Smooth muscle cell of the brain vasculature (primary cell): Measurements from ENCODE around the gene TNS1.

ENCODE experiments used
- DNase-seq: peaks from one replicate; pipeline ENCODE4 v3.0.0-alpha.2; 2012; ENCODE audit warnings: low read depth, low spot score

Gene TNS1

DNA sequence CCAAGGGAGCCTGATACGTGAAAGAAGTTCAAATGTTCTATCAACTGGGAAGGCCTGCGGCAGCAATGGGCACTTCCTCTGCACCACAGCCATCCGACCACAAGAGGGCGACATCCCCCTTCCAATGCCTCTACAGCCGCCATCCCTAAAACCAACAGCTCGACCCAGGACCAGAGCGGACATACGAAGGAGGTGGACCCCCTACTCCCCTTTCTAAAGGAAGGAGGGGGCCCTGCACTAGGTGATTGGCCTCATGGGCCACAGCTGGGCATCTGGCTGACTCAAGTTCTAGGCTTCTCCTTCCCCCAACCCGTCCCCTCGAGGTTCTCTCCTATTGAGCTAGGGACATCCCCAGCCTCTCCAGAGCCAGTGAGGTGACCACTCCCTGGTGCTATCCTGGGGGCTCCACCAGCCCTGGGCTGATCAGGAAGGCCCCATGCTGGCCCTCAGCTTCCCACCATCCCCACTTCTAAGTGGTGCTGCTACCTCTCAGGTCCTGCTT is 217.2 kb downstream of the TNS1 start:
- peak; percentile 23 for DNase-seq

DNA sequence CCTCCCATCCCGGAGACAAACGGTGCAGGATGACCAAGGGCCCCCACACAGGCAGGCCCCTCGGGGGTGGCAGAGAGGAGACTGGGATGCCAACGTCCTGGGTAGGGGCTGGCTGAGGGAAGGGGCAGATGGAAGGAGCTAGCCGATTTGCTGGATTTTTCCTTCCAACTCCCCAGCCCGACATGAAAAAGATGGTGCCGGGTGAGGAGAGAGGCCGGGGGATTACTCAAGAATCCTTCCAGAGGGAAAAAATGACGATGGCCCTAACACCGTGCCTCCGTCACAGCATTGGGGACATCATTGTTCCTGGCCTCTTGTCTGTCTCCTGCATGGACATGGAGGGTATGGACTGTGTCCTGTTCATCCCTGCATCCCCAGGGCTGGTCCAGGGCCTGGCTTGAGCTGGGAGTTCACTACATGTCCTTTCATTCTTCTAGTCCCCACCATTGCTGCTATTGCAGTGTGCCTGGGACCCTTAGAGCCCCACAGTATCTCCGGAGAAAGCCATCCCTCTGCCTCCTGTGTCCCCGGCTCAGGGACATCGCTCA is 217.7 kb downstream of the TNS1 start:
- no peak for DNase-seq

- no peak for DNase-seq
Observed at GRCh38 chr2:217783243-217783642, 219.6 kb downstream of the TNS1 start.

DNA sequence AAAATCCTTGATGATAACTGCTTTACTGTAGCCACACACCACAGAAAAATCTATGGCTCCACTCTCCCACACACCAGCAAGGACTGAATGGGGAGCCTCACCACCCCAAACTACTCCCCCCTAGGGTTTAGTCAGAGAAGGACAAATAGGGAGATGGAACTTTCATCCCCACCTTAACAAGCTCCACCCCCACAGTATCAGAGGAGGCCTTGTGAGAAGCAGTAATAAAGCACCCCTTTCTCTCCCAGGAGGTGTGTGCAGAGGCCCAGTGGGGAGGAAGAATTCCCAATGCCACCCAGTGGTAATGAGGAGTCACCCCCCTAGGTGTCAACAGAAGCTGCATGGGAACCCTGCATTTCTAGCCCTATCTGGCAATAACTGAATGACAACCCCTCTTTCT is 224.9 kb downstream of the TNS1 start:
- no peak for DNase-seq

DNA sequence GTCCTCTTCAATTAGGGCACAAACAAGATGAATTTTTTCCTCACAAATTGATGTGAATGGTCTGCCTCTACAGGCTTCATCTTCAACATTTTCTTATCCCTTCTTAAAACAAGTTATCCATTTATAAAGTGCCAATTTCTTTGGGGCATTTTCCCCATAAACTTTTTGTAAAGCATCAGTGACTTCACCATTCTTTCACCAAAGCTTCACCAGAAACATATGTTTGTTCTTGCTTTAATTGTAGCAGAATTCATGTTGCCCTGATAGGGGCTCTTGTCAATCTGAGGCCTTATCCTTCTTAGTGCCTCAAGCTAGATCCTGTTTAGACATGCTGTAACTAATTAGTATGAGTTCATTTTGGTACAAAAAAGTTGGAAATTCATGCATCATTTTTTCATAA is 226.2 kb downstream of the TNS1 start:
- DNase-seq: no peak

DNA sequence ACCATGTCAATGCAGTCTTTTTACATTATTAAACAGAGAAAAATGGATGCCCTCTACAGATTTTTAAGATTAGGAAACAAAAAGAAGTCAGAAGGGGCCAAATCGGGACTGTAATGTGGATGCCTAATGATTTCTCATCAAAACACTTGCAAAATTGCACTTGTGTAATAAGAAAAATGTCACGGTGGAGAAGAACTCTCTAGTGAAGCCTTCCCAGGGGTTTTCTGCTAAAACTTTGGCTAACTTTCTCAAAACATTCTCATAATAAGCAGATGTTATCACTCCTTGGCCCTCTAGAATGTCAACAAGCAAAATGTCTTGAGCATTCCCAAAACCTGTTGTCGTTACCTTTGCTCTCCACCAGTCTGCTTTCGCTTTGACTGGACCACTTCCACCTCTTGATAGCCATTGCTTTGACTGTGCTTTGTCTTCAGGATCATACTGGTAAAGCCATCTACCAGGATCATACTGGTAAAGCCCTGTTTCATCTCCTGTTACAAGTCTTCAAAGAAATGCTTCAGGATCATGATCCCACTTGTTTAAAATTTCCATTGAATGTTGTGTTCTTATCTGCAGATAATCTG is 226.8 kb downstream of the TNS1 start:
- DNase-seq: no peak

DNA sequence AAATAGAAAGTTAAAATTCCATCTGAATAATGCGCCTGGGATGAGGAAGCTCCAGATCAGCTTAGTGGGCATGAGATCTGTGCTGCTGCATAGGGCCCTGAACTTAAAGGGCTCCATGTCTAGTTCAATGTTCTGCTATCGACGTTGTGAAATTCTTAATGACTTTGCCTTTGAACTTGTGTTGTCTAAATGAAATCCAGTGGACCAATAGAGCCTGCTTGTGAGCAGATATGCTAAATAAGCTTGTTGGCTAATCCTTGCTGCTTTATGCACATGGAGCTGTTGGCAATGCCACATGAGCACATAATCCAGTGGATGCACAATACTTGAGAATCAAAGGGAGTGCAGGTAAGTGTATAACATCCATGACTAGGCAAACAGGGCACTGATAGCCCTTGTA is 228.6 kb downstream of the TNS1 start:
- DNase-seq: no peak

DNA sequence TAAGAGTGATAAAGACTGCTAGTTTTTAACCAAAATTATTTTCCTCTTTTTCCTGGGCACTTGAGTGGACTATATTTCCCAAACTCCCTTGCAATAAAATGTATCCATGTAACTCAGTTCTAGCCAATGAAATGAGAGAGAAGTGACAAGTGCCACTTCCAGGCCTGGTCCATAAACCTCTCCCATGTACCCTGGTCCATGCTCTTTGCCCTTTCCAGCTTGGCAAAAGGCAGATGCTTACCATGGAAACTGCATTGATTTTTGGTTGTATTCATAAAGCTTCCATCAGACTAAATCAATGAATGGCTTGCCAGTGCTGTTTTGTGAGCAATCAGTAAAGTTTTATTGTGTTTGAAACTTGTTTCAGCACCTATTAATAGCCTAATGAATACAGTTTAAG is 229.3 kb downstream of the TNS1 start:
- no peak for DNase-seq

DNA sequence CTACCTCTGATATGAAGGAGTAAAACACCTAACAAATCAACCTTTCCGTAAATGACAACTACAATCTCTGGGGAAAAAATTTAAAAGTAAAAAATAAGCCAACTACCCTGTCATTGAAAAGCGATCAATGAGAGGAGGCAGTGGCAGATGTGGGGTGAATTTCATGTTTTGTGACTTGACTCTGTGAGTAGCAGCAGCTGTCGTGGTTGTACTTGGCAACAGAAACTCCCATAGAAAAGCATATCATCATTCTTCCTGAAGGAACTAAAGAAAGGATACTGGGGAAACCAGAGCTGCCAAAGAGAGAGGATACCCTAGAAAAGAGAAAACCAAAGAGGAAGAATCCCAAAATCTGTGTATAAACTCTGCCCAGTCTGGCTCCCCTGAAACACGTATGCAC is 236.4 kb downstream of the TNS1 start:
- no peak for DNase-seq

GRCh38 chr2:217761645-217762277 is 241.0 kb downstream of the TNS1 start:
- DNase-seq: no peak

- DNase-seq: no peak
Observed at GRCh38 chr2:217759991-217760390, 242.8 kb downstream of the TNS1 start.

DNA sequence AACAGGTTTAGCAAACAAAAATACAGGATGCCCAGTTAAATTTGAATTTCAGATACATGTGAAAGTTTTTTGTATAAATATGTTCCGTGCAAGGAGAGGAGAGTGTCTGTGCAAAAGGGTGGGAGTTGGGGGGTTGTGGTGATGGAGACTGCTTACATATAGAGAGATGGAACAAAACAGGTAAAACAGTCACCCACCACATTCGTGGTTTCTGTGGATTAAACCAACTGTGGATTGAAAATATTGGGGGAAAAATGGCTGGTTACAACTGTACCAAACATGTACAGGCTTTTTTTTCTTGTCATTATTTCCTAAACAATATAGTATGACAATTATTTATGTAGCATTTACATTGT is 245.7 kb downstream of the TNS1 start:
- DNase-seq: no peak

DNA sequence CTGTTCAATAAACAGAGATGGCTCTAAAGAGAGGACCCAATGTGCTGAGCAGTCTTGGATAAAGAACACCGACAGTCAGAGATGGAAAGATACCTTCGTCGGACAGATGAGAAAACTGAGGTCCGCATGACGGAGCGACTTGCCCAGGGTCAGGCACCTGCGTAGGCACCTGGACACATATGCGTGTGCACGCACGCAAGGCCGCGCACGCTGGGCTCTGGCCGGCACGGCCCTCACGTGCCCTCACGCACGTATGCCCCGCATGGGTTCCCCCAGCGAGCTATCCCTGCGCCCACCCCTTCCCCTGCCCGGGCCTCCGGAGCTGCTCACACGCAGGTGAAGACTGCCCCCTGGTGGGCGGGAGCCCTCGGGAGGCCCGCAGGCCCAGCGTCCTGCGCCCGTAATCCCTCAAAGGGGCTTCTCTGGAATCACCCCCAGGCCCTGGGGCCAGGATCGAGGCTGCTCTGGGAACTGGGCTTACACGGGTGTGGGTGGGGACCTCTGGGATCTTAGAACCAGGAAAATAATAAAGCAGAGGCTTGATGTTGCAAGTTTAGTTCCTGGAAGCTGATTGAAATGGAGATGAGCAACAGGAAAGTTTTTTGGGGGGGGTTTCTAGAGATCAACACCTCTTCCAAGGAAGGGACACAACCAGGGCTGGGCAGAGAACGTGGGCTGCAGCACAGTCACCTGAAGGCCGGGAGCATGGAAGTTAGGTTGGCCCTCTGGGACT is 246.3 kb downstream of the TNS1 start:
- peak; percentile 7 for DNase-seq

DNA sequence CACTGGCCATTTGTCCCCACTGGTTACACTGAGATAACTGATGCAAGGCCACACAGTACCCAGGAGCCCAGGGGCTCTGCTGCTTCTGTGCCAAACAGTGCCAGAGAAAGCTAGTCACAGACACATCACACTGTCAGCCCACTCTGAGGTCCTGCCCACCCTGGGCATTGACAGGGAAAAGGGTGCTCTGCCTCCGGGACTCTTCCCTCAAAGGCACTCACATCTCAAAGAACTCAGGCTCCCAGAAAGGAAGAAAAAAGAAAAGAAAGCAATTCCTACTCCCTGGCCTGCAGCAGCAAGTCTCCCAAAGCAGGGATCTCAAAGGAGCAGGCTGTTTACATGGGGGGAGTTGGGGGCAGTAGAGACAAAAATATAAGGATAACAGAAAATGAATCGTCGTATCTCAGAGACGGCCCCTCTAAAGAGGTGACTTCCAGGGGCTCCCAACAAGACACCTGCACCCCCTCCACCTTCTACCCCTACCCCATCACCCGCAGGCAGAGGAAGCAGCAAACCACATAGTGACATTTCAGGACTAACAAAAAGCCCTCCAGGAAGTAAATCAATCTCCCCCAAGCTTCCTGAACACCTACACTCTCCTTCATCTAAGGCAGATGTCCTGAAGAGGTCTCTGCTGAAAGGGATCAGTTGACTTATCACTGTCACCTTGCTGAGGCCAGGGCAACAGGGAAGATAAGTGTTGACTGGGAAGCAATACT is 247.6 kb downstream of the TNS1 start:
- DNase-seq: no peak

DNA sequence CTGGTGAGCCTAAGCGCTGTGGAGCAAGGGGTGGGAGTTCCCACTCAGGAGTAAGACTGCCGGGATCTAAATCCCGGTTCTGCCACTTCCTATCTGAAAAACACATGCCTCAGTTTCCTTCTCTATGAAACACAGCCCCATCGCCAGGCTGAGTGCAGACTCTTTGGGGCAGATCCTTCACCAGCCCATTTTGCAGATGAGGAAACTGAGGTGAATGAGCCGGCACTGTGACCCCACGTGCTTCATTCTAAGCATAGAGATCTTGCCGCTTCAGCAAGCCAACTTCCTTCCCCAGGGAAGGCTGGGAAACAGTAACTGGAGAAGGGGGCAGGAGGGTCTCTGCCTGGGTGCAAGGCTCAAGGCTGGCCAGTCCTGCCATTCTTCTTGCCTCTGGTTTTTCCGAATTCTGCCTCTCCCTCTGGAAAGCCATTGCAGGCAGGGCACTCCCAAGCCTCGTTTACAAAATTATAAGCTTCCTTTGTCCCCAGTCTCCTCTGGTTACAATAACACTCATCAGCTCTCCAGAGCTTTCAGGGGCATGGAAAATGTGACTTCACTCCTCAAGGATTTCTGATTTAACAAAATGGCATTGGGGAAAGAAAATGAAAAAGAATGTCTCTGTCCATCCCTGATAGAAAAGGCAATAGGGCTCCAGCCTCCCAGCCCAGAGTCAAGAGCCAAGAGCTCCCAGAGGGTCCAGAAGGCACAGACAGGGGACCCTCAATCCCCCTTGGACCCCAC is 249.2 kb downstream of the TNS1 start:
- DNase-seq: no peak

GRCh38 chr2:217752714-217753459 is 249.9 kb downstream of the TNS1 start:
- DNase-seq: no peak

- DNase-seq: no peak
Observed at GRCh38 chr2:217751952-217752351, 250.8 kb downstream of the TNS1 start.

- DNase-seq: no peak
Observed at GRCh38 chr2:217751192-217751591, 251.6 kb downstream of the TNS1 start.
